A673 (cell line): ENCODE data around the gene MRPL47. TPM values are rescaled to one million over a fixed set of nuclear protein-coding genes. Genes with fewer than 3 reads are reported as not detected.

Experiments
- BruUV-seq: library from RNA; stranded (reverse); fragments of 400-500 nt; replicated peaks from 2 replicates; lab custom pipeline; 2021; lab: Mats Ljungman, UMichigan
- CTCF ChIA-PET: fragments of 300-600 bp; sonication (Branson Sonifier 250); formaldehyde crosslinking; loops from one replicate; lab custom pipeline; 2022; ENCODE audit warnings: antibody characterized with exemption; lab: Charles Lee
- POLR2A ChIA-PET: fragments of 300-600 bp; sonication (Branson Sonifier 250); formaldehyde crosslinking; loops from one replicate; lab custom pipeline; 2022; ENCODE audit warnings: antibody characterized with exemption; ENCODE audit not compliant: low non-redundant PET; lab: Charles Lee
- DNase-seq: peaks from one replicate; pipeline ENCODE4 v3.0.0-alpha.2; 2015; ENCODE audit warnings: low spot score
- H3K27ac ChIP-seq: fragments of 200-600 bp; sonication (generic); 2 replicates; pipeline ENCODE4 v1.5.1; 2016; ENCODE audit warnings: mixed run types, low read depth, mild to moderate bottlenecking, mixed read lengths, antibody characterized with exemption, low read length; ENCODE audit not compliant: poor library complexity, severe bottlenecking
- H3K27me3 ChIP-seq: fragments of 200-600 bp; sonication (generic); replicated peaks from 2 replicates; pipeline ENCODE4 v1.6.1; 2017; ENCODE audit warnings: mixed run types, low read depth, mild to moderate bottlenecking, mixed read lengths, antibody characterized with exemption, low read length; ENCODE audit not compliant: insufficient read depth, poor library complexity
- H3K36me3 ChIP-seq: fragments of 200-600 bp; sonication (generic); 2 replicates; pipeline ENCODE4 v1.6.1; 2016; ENCODE audit warnings: mixed run types, mild to moderate bottlenecking, mixed read lengths, antibody characterized with exemption, low read length; ENCODE audit not compliant: insufficient read depth, poor library complexity, severe bottlenecking
- H3K4me1 ChIP-seq: fragments of 200-600 bp; sonication (generic); 2 replicates; pipeline ENCODE4 v1.6.1; 2017; ENCODE audit warnings: mixed run types, mild to moderate bottlenecking, mixed read lengths, antibody characterized with exemption, low read length; ENCODE audit not compliant: insufficient read depth, poor library complexity, severe bottlenecking
- H3K4me3 ChIP-seq: fragments of 200-600 bp; sonication (generic); 2 replicates; pipeline ENCODE4 v1.5.1; 2016; ENCODE audit warnings: low read depth, mixed run types, mild to moderate bottlenecking, mixed read lengths, low read length; ENCODE audit not compliant: poor library complexity, severe bottlenecking
- H3K9me3 ChIP-seq: fragments of 200-600 bp; sonication (generic); 2 replicates; pipeline ENCODE4 v1.6.1; 2016; ENCODE audit warnings: mixed run types, low read depth, mild to moderate bottlenecking, mixed read lengths, antibody characterized with exemption, low read length; ENCODE audit not compliant: poor library complexity, severe bottlenecking
- CTCF ChIP-seq: fragments of 300-800, 200-600 bp; sonication (generic); conservative IDR thresholded peaks from 2 replicates; pipeline ENCODE4 v1.5.1; 2017; ENCODE audit warnings: low read depth, mild to moderate bottlenecking, antibody characterized with exemption, low read length, moderate library complexity, mixed read lengths
- EZH2 ChIP-seq: fragments of 200-600 bp; sonication (generic); IDR thresholded peaks from 2 replicates; pipeline ENCODE4 v1.6.1; 2017; ENCODE audit warnings: borderline replicate concordance, low read depth, mild to moderate bottlenecking, mixed read lengths, antibody characterized with exemption, low read length; ENCODE audit not compliant: poor library complexity, severe bottlenecking
- intact Hi-C: fragments of 100-400 bp; cut with micrococcal nuclease; formaldehyde crosslinking; loops from one replicate; pipeline ENCODE4 v1.10.0; 2022; ENCODE audit not compliant: unreplicated experiment
- total RNA-seq: library from RNA; stranded (reverse); gene quantifications from 2 replicates; pipeline ENCODE4 v1.2.3, GENCODE V29; 2021

MRPL47 gene
- total RNA-seq, 1 experiment from 2014 or later = 84.6 TPM

- BruUV-seq = no TSS peak
- ChIA-PET POLR2A (no interaction called here), CTCF (no interaction called here)
- peaks cover 9% of the 10 kb centered on the region for H3K36me3 ChIP-seq
- no peaks in the 10 kb centered on the region for H3K4me1 ChIP-seq
- H3K9me3 ChIP-seq = no peaks in the 10 kb centered on the region
- H3K27me3 ChIP-seq = no peaks in the 10 kb centered on the region
- no peak for DNase-seq
- H3K27ac ChIP-seq = peak overlapping the region; percentile 9
- H3K4me3 ChIP-seq = no peak overlapping the region
- intact Hi-C loops = no loop called here
- TF ChIP-seq EZH2 = no peak
- no peak for TF ChIP-seq CTCF
Measured at GRCh38 chr3:179613807-179614206, 9.4 kb upstream of the MRPL47 start.

GRCh38 chr3:179610066-179610465, 5.6 kb upstream of the MRPL47 start:
- no peak for TF ChIP-seq CTCF
- no peak for TF ChIP-seq EZH2
- H3K27me3 ChIP-seq = no peaks in the 10 kb centered on the region
- ChIA-PET CTCF (no interaction called here), POLR2A (no interaction called here)
- H3K9me3 ChIP-seq = no peaks in the 10 kb centered on the region
- no peaks in the 10 kb centered on the region for H3K4me1 ChIP-seq
- DNase-seq = no peak
- H3K4me3 ChIP-seq = no peak overlapping the region
- intact Hi-C loops = no loop called here
- no peak overlapping the region for H3K27ac ChIP-seq
- no TSS peak for BruUV-seq
- H3K36me3 ChIP-seq = peaks cover 13% of the 10 kb centered on the region

GRCh38 chr3:179608931-179609720, 4.7 kb upstream of the MRPL47 start:
- intact Hi-C loops = no loop called here
- CTCF ChIA-PET = no interaction called here

More at GRCh38 chr3:179608931-179609720, 4.7 kb upstream of the MRPL47 start:
- H3K27me3 ChIP-seq = no peaks in the 10 kb centered on the region
- no peak overlapping the region for H3K4me3 ChIP-seq
- H3K9me3 ChIP-seq = no peaks in the 10 kb centered on the region
- POLR2A ChIA-PET = no interaction called here
- no peaks in the 10 kb centered on the region for H3K4me1 ChIP-seq
- TF ChIP-seq CTCF (no peak), EZH2 (no peak)
- no peak for DNase-seq
- BruUV-seq = no TSS peak
- H3K27ac ChIP-seq = no peak overlapping the region
- H3K36me3 ChIP-seq = peaks cover 13% of the 10 kb centered on the region
